Liver (tissue), 9 donors: Measurements from ENCODE around the gene IFT122. TPM values are rescaled to one million over a fixed set of nuclear protein-coding genes. Genes with fewer than 3 reads are reported as not detected.

Source experiments
- DNase-seq: peaks from one replicate; pipeline ENCODE4 v3.0.0-alpha.2; 2017; ENCODE audit warnings: low spot score
- H3K27ac ChIP-seq, 2 donors: one replicate each; pipeline ENCODE4 v1.7.0; 2013; ENCODE audit warnings: inconsistent platforms in 2 of 2, low read length in 2 of 2, control low read depth in 1 of 2, low read depth in 1 of 2, mild to moderate bottlenecking in 1 of 2
- H3K27me3 ChIP-seq, 4 donors: one replicate each; pipeline versions ENCODE4 v1.6.1 to v1.7.0; 2013; ENCODE audit warnings: low read length in 3 of 4, inconsistent platforms in 1 of 4, mild to moderate bottlenecking in 1 of 4, moderate library complexity in 1 of 4; ENCODE audit not compliant: control insufficient read depth in 4 of 4, insufficient read depth in 4 of 4
- H3K36me3 ChIP-seq, 4 donors: one replicate each; pipeline versions ENCODE4 v1.6.1 to v1.7.0; 2013; ENCODE audit warnings: low read length in 3 of 4, mild to moderate bottlenecking in 3 of 4, low read depth in 1 of 4, moderate library complexity in 1 of 4; ENCODE audit not compliant: control insufficient read depth in 4 of 4, insufficient read depth in 3 of 4
- H3K4me1 ChIP-seq, 4 donors: one replicate each; pipeline versions ENCODE4 v1.6.1 to v1.7.0; 2013; ENCODE audit warnings: low read length in 3 of 4, mild to moderate bottlenecking in 3 of 4, moderate library complexity in 1 of 4; ENCODE audit not compliant: control insufficient read depth in 4 of 4, insufficient read depth in 4 of 4
- H3K4me3 ChIP-seq, 3 donors: one replicate each; pipeline versions ENCODE4 v1.6.1 to v1.7.0; 2013; ENCODE audit warnings: low read length in 3 of 3, control low read depth in 1 of 3, low read depth in 1 of 3, mild to moderate bottlenecking in 1 of 3
- H3K9ac ChIP-seq, 2 donors: one replicate each; pipeline ENCODE4 v1.7.0; 2013; ENCODE audit warnings: low read length in 2 of 2, mild to moderate bottlenecking in 2 of 2, moderate library complexity in 2 of 2, control low read depth in 1 of 2, low read depth in 1 of 2
- H3K9me3 ChIP-seq, 4 donors: one replicate each; pipeline versions ENCODE4 v1.6.1 to v1.7.0; 2013; ENCODE audit warnings: low read length in 3 of 4; ENCODE audit not compliant: control insufficient read depth in 4 of 4
- CTCF ChIP-seq: fragments of 150-350 bp; IDR thresholded peaks from 2 replicates; pipeline ENCODE4 v1.5.1; 2017; ENCODE audit warnings: improper control_type of control experiment, low read depth, low read length; ENCODE audit not compliant: missing input control
- FOXA1 ChIP-seq: IDR thresholded peaks from 2 replicates; pipeline ENCODE4 v1.6.1; 2016; ENCODE audit warnings: antibody characterized with exemption
- FOXA2 ChIP-seq: IDR thresholded peaks from 2 replicates; pipeline ENCODE4 v1.6.1; 2016; ENCODE audit warnings: antibody characterized with exemption
- GABPA ChIP-seq, 2 donors: IDR thresholded peaks in 1 of 2; conservative IDR thresholded peaks in 1 of 2; 2 replicates each; pipeline ENCODE4 v1.6.1; 2016; ENCODE audit warnings: antibody characterized with exemption in 2 of 2, mild to moderate bottlenecking in 1 of 2, moderate library complexity in 1 of 2
- HNF4A ChIP-seq, 2 donors: conservative IDR thresholded peaks; 2 replicates each; pipeline ENCODE4 v1.6.1; 2016; ENCODE audit warnings: antibody characterized with exemption in 2 of 2, mild to moderate bottlenecking in 2 of 2
- HNF4G ChIP-seq: IDR thresholded peaks from 2 replicates; pipeline ENCODE4 v1.6.1; 2016; ENCODE audit warnings: antibody characterized with exemption
- JUND ChIP-seq, 2 donors: IDR thresholded peaks; 2 replicates each; pipeline ENCODE4 v1.6.1; 2016; ENCODE audit warnings: antibody characterized with exemption in 2 of 2
- MAX ChIP-seq: IDR thresholded peaks from 2 replicates; pipeline ENCODE4 v1.6.1; 2016; ENCODE audit warnings: antibody characterized with exemption
- NR2F2 ChIP-seq: IDR thresholded peaks from 2 replicates; pipeline ENCODE4 v1.6.1; 2016; ENCODE audit warnings: antibody characterized with exemption
- RAD21 ChIP-seq, 2 donors: IDR thresholded peaks; 2 replicates each; pipeline ENCODE4 v1.6.1; 2016; ENCODE audit warnings: antibody characterized with exemption in 2 of 2, mild to moderate bottlenecking in 2 of 2
- REST ChIP-seq: IDR thresholded peaks from 2 replicates; pipeline ENCODE4 v1.6.1; 2016; ENCODE audit warnings: antibody characterized with exemption, mild to moderate bottlenecking
- RXRA ChIP-seq, 2 donors: IDR thresholded peaks; 2 replicates each; pipeline ENCODE4 v1.6.1; 2017 to 2018; ENCODE audit warnings: antibody characterized with exemption in 2 of 2, mild to moderate bottlenecking in 1 of 2
- SP1 ChIP-seq: IDR thresholded peaks from 2 replicates; pipeline ENCODE4 v1.6.1; 2018; ENCODE audit warnings: antibody characterized with exemption, mild to moderate bottlenecking
- TAF1 ChIP-seq: conservative IDR thresholded peaks from 2 replicates; pipeline ENCODE4 v1.6.1; 2016; ENCODE audit warnings: antibody characterized with exemption, mild to moderate bottlenecking
- ZBTB33 ChIP-seq: IDR thresholded peaks from 2 replicates; pipeline ENCODE4 v1.6.1; 2016; ENCODE audit warnings: antibody characterized with exemption
- WGBS: extraction: QIAGEN DNeasy Blood & Tissue Kit; methylation state at CpG from one replicate; pipeline ENCODE4 v1.1.7; 2013; 5-methylcytosine and 5-hydroxymethylcytosine counted together
- polyA plus RNA-seq, 2 donors: library from polyadenylated mRNA; stranded (reverse) in 1 of 2; unstranded in 1 of 2; fragments of 200-250 nt in 1 of 2; fragments of >200 nt in 1 of 2; fragmentation: Nextera tagmentation in 1 of 2; extraction: Ambion mirVana in 1 of 2; gene quantifications; one replicate each; pipeline versions ENCODE4 v1.2.1 to v1.2.3, GENCODE V29; 2013 to 2015
- total RNA-seq, 2 donors: library from RNA; depleted of rRNA; stranded (reverse); fragments of >200 nt; gene quantifications; one replicate each; pipeline ENCODE4 v1.2.3, GENCODE V29; 2014
- TF ChIP-seq, protein P1 (sequence below): IDR thresholded peaks from 2 replicates; pipeline ENCODE4 v1.6.1; 2016; ENCODE audit warnings: antibody characterized with exemption
- donor health status: healthy.
- donor health status: healthy.
- donor health status: healthy.
- donor health status: healthy.
- donor health status: healthy.

Gene IFT122
- total and polyA plus RNA-seq, 4 donors, result 3.3 to 25.8 (median 10.6) TPM

- TF ChIP-seq, protein P1, sequence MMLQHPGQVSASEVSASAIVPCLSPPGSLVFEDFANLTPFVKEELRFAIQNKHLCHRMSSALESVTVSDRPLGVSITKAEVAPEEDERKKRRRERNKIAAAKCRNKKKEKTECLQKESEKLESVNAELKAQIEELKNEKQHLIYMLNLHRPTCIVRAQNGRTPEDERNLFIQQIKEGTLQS, result no peak
- TF ChIP-seq RXRA (IDR thresholded peaks at IDR 0.05) (no peak), HNF4A (conservative IDR thresholded peaks at IDR 0.05) (no peak), TAF1 (no peak), SP1 (no peak)
Measured at GRCh38 chr3:129557548-129557894, 117.5 kb downstream of the IFT122 start (continued).

- Histone ChIP-seq H3K4me3 (no peak overlapping the region), H3K27ac (no peak overlapping the region), H3K27me3 (no peaks in the 10 kb centered on the region), H3K9ac (no peak overlapping the region), H3K36me3 (peaks cover 0 to 1% (median 0%) of the 10 kb centered on the region in 4 donors), H3K9me3 (no peaks in the 10 kb centered on the region), H3K4me1 (peaks cover 0 to 12% (median 0%) of the 10 kb centered on the region in 4 donors)
- TF ChIP-seq FOXA2 (no peak), CTCF (no peak), NR2F2 (no peak), GABPA (IDR thresholded peaks at IDR 0.05 in 1 of 2, conservative IDR thresholded peaks at IDR 0.05 in 1 of 2) (no peak), RAD21 (IDR thresholded peaks at IDR 0.05) (no peak), SP1 (no peak), HNF4G (no peak), FOXA1 (no peak), JUND (IDR thresholded peaks at IDR 0.05) (no peak), ZBTB33 (no peak), HNF4A (conservative IDR thresholded peaks at IDR 0.05) (no peak), TAF1 (no peak), RXRA (IDR thresholded peaks at IDR 0.05) (no peak), MAX (no peak), REST (no peak)
- TF ChIP-seq, protein P1, result no peak
- WGBS, result 84% methylated on average over 15 of the region's 15 CpGs
- DNase-seq, result no peak
Measured at GRCh38 chr3:129558081-129558771, 118.2 kb downstream of the IFT122 start.
